HG02588 (cell line): ENCODE results near the gene GRID1.
A peak's percentile ranks its signal among the peaks of the same experiment; 100 is the strongest.

Experiments
- ATAC-seq: cut with Tn5 transposase; IDR thresholded peaks from one replicate; pipeline ENCODE4 v1.9.1; 2021; ENCODE audit warnings: mild to moderate bottlenecking, moderate library complexity; ENCODE audit not compliant: unreplicated experiment

GRID1 gene

DNA sequence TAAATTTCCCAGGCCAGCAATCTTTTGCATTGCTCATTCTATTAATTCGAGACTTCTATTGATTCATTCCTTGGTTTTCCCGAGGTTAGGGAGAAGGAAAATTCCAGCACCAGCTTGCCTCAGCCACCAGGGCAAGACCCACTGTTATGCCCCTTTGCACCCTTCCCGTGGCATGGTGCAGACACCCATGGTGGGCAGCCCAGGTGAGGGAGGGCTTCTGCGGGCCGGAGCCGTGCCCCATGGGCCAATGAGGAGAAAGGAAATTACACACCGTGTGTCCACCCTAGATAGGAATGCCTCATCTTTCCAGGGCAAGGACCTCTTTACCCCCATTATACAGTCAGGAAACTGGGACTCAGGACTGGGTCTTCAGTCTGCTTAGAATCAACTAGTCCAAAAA lies 4.5 kb upstream of the GRID1 start:
- no peak for ATAC-seq

DNA sequence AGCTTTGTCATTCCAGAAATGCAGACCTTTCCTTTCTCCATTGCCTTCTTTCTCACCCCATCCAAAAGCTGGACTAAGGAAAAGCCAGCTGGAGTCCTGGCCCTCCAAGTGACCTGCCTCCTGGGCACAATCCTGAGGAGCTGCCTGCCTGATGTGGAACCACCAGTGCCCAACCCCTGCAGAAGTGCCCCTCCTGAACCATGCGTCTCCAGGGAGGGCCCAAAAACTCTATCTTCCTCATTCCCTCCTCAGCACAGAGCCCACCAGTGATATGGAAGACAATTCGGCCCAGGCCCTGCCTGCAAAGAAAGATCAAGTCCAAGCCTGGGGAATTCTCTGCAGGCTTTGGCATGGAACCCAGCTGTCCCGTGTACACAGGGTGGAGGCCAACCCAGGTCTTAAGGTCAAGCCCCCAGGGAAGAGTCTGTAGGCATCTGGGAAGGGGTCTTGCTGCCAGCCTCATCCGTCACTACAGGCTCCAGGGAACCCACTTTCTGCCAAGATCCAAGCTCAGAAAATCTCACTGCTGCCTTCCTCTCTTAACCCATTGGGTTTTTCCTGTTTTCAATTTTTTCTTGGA lies 3.5 kb upstream of the GRID1 start:
- ATAC-seq: no peak

DNA sequence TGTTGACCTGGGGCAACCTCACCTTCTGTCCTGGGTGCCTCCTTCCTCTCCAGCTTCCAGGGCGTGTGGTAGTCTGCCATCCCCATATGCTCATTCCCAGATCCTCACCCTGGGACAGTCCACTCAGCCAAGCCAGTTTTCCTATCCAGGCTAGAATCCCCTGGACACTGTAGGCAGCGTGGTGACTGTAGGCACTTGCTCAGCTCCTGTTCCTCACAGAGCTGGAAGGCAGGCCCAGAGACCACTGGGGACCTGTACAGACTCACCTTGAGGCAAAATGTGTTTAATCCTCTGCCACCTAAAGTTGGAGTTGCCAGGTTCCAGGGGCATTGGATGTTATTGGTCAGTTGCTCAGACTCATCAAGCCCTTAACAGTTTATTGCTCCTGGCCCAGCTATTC lies 2.4 kb upstream of the GRID1 start:
- no peak for ATAC-seq

DNA sequence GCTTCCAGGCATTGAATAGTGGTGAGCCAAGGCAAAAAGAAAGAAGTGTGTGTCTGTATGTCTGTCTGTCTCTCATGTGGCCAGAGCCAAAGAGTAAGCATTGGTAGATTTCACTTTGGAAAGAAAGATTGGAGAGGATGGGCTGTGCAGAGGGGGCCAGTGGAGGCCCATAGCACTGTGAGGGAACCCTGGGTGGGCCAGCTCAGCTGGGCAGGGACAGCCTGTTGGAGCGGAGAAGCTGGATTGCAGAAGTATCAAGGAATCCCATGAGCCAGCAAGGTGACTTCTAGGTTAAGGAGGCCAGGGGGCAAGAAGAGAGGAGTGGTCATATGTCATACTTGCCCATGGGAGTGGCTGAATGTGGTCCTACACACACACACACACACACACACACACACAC lies 1.5 kb upstream of the GRID1 start:
- ATAC-seq: no peak

DNA sequence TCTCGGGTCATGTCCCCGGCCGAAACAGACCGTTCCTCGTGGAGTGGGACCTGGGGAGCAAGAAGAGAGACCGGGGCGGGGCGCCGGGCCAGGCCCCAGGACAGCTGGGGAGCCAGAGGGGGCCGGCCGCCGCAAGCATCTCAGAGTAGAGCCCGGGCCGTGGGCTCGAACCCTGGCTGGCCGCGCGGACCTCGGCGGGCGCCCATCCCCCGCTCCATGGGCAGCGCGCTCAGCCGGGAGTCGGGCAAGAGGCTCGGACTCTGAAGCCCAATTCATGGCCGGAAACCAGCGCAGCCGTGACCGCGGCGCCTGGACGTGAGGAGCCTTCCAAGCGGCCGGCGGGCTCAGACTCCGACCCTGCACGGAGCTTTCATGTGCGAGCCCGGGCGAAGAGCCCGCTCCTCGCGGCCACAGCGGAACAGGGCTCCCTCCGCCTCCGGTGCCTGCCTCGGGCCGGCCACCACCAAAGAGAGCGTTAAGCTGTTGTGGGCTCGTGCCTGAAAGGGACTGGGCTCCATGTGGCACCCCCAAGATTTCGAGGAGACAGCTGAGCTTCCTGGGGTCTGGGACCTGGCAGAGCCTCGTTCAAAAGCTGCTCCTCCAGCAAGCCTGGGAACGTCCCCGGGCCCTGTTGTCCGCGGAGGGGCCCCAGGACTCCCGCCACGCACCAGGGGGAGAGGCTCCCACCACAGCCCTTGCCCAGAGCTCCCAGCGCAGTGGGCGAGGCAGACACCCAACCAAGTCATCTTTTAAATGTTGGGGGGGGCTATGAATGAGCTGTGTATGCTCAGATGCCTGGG lies 757 bp upstream of the GRID1 start:
- no peak for ATAC-seq

DNA sequence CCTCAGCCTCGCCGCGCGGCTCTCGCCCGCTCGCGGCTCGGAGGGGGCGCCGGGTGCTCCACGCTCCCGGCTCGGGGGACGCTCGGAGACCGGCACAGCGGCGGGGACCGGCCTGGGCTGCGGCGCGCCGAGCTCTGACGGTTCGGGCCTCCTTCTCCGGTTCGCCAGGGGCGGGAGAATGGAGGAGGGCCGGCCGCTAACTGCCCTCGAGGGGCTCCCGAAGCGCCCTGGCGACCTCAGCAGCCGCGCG lies 232 bp upstream of the GRID1 start:
- ATAC-seq: no peak

DNA sequence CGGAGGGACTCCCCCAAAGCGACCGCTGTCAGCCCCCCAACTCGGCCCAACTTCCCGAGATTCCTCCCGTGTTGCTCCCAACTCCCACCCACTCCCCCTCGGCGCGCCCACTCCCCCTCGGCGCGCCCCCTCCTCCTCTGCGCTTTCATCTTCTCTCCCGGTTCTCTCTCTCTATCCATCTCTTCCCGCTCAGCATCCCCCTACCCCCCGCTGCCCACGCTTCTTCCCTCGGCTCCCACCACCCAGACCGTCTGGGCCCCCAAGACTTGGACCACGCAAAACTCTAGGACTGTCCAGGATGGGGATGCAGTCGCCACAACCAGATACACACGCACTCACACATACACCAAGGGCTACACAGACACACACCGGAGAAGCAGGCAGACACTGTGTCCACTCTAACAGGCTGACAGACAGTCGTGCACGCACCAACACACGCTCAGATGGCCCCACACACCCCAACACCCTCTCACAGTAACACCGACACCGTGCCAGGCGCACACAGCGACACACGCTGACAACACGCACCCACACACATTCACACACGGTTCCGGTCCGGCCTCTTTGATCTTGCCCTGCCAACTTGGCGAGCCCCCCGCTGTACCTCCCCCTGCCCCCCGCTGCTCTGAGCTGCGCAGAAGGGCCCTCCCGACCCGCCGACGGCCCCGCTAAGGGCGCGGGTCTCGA lies 1.1 kb downstream of the GRID1 start:
- no peak for ATAC-seq

DNA sequence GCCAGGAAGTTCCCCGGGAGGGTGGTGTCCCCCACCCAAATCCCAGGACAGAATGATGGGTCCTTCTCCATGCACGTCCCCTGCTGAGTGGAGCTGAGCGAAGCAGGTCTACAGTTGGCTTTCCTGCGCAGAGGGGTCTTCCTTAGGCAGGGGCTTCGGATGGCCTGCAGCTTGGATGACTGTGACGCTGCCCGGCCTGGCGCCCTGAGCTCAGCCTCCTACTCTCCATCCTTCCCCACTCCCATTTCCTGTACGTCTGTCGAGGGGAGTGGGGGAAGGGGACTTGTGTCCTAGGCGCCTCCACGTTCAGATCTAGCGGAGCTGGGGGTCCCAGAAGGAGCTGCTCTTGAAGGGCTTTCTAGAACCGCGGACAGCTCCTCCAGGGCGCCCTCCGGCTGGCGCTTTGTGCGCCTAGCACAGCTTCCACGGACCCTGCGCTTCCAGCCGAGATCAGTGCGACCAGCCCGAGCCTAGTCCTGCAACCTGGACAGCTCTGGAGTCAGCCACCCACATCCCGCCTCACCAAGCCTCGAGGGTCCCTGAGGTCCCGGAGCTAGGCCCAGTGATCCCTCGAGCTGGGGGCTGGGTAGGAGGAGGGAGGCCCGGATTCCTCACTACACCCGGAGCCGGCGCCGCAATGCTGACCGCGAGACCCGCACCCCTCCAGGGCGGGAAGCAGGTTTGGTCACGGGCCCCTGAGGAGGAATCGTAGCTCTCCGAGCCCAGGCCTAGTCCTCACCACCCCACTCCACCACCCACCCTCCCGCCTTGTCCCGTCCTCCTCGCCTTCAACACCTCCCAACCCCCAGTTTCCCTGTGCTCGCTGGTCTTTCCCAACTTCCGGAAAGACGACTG lies 1.9 kb downstream of the GRID1 start:
- ATAC-seq: no peak

DNA sequence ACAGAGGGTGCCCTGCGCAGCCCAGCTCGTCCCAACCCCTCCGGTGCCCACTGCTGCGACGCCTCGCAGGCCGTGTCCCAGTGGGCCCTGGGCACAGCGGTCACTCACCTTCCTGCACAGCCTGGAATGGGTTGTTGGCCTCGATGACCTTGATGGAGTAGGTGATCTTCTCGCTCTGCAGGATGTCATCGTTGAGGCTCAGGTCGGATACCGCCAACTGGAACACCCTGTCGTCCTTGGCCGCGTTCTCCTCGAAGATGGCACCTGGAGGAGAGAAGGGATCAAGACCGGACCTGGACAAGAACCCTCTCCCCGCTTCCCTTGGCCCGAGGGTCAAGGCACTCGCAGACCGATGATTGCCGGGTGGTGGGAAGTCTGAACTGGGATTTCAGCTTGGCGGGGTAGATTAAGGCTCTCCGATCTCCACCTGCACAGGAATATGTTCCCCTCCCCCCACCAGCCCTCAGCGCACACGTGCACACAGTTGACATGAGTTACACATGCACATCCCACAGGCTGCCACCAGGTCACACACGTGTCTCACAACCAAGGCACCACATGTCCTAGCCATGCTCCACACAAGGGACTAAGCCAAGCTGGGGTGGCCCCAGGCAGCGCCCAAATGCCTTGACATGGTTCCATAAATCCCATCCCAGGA lies 2.6 kb downstream of the GRID1 start:
- no peak for ATAC-seq

DNA sequence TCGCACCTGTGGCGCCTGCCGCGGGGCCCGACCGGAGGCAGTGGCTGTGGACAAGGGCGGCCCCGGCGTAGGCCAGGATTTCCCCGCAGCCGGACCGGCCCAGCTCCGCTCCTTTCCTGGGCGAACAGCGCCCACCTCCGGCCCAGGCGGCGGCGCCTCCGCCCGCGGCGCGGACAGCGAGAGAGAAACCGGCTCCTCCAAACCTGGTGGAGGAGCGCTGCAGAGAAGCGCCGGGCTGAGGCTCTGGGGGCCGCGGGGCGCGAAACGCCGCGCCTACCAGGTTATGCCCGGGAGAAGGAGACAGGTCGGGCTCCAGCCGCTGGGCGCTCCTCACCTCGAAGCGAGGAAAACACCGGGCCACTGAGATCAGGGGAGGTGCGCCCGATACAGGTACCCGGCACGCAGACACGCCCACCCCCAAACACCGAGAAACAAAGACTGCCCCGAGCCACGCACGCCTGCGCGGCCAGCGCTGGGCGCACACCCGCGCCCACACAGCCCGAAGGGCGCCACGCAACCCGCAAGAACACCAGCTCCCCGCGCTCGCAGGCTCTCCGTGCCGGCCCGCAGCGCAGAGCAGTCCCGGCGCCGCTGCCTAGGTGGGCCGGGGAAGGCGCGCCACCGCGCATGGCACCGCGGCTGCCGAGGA lies 3.3 kb downstream of the GRID1 start:
- peak; percentile 42 for ATAC-seq

DNA sequence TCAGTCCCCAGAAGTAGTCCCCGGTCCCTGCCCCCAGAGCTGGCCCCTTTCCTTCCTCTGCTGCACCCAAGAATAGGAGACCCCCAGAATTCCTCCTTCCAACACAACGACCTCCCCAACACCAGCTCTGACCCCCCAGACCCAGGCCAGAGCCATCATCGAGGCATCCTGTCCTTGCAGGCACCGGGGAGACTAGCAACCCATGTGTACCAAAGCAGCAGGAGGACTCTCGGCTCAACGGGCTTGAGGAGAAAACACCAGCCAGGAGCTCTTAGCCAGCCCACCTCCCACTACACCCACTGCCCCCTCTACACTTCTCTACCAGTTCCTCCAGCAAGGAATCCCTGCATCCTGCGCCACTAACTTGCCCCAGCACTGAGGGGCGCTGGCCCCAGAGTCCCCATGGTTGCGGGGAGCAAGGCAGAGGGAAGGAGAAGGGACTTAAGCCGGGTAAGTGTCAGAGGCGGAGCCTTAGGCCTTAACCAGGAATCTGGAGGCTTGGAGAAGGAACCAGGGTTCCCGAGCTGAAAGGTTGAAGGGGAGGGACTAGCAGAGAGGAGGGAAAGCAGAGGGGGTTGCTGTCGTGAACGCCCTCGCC lies 3.9 kb downstream of the GRID1 start:
- ATAC-seq: no peak

DNA sequence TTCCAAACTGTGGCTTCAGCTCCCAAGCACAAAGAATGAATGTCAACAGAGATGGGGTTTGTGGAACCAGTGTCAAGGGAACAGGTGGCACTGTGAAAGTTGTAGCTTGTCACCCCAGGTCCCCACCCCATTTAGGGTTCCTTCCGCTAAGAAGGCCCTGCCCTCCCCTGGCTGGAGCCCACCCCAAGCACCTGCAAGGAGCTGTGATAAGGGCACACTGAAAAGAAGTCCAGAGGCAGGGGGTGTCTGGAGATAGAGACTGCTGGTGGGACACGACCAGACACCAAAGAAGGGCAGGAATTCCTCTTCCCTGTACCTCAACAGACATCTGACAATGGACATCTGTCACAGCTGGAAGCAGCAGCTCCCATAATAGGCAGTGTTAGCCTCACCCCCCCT lies 4.5 kb downstream of the GRID1 start:
- no peak for ATAC-seq

DNA sequence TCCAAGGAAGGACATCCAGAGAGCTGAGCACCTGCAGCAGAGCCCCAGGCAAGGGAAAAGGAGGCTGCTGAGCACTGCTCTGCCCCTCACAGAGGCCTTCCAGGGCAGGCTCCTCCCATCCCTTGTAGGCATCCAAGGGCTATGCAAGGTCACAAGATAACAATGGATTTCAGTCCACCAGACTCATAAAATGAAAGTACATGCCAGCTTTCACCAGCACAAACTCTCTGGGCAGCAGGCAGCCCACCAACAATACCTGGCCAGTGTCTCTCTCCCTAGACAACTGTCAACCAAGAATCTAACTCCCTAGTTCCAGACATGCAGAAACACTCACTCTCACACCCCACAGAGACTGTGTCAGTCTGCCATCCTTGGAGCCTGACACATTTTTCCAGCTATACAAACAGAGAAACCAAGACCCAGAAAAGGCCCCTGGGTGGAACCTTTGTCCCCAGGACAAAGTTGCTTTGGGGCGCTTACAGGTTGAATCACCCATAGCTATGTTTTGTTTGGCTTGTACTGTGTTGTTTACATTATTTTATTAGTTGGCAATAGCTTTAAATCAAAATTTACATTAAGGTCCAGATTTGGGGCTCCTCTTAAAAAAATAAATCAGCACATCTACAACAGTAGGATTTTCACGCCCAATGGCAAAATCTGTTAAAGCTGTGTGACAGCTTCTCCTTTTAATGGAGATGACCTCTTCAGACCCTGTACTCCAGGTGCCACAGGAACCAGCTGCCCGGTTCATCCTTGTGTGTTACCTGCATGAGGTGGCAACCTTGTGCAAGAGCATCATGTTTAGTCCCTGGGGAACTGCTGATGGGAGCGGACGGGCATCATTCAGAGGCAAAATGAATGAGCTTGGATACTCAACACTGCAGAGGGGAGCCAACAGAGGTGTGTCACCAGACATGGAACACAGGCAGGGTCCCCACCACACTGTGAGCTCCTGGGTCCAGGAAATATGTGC lies 5.2 kb downstream of the GRID1 start:
- ATAC-seq: no peak

DNA sequence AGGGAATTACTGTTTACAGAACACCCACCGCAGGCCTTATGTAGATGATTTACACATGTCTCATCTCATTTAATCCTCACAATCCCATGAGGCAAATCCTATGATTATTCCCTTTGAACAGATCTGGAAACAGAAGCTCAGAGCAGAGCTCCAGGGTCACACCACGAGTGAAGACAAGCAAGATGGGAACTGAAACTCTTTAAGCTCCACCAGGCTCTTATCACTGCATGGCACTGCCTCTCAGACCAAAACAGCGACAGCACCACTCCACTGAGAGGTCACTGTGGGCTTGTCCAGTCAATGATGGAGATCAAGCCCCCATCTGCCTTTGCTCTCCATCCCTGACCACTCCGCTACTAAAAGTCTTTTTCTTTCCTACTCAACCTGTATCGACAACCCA lies 5.9 kb downstream of the GRID1 start:
- ATAC-seq: no peak

DNA sequence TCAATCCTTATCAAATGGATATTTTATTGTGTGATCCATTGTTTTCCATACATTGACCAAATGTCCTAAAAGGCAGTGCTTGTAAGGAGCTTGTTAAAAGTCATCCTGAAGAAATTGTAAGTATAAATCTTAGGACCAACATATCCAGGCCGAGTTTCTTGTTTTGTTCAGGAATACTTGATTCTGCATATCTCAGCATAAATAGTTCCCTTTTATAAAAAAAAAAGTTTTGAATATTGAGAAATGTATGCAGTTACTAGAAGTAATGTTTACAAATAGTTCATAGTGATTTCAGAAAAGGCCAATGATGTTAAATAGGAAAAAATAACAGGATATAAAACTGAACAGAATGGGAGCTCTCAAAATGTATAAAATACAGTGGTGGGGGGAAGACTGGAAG lies 6.6 kb downstream of the GRID1 start:
- no peak for ATAC-seq

DNA sequence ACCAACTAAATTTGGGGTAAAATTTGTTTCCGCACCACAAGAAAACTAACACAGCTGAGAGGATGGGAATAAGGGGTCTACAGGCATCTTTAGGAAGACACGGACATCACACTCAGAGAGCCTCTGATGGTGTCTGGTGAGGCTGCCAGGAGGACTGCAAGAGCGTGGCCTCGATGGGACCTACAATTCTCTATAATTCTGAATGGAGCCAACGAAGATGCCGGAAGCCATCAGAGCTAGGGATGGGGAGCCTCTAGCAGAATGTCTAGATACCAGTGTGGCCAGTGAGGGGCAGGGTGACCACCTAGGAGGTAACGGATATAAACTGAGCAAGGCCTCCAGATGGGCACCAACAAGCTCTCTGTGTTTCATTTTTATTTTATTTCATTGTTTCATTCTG lies 7.5 kb downstream of the GRID1 start:
- no peak for ATAC-seq

DNA sequence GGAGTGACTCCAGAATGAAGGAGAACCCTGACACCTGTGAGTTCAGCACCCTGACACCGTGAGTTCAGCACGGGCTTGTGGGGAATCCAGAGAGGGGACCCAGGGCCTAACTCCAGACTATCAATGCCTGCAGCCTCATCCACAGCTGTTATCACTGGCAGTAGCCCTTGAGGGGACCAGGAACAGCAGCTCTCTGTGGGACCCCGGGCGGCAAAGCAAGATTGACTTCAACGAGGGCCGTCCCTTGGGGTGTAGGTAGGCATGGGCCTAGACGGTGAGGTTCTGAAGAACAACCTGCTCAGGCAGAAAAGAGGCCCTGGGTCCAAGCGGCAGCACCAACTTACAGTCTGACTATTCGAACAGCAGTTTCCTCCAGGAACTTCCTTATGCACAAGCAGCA lies 8.9 kb downstream of the GRID1 start:
- ATAC-seq: no peak

DNA sequence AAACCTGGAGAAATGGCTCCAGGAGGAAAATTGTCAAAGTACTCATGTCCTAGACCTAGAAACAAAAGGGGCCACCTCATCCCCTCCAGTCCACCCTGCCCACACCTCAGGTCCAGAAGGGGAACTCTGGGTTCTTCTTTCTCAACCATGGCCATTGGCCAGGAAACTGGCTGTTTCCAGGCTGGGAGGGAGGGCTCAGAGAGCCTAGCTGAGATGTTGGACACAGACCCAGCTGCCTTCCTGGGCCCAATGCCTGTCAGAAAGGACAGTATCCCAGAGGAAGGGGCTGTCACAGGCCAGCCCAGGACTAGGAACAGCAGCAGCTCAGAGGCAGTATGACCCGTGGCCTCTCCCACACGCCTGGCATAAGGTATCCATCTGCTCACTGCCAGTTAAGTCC lies 9.6 kb downstream of the GRID1 start:
- ATAC-seq: no peak

DNA sequence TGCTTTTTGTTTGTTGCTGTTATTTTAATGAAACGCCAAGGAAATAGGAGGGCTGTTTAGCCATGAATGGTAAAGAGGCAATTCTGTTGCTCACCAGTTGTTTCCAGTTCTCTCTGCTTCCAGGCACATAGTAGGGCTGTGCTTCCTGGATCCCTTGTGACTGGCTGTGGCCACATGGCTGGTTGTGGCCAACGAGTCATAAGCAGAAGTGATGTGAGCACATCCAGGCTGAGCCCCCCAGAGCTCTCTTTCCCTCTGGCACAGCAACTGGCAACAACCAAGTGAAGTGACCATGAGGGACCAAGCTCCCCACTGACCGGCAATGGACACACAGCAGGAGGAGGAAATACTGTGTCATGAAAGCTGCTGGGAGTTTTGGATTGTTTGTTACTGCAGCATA lies 10.3 kb downstream of the GRID1 start:
- ATAC-seq: no peak
